ENCODE measurements around the gene NR1H2.

GRCh38 chr19:50384685-50385535 lies 8.7 kb downstream of the NR1H2 start:
- TF ChIP-seq CTCF (conservative IDR thresholded peaks at IDR 0.05 in 1 of 2, IDR thresholded peaks at IDR 0.05 in 1 of 2; ENCODE audit: extremely low read depth in 1 of 2, insufficient read depth in 1 of 2, low read depth in 1 of 2, low read length in 2 of 2) (no peak), EZH2 (IDR thresholded peaks at IDR 0.05; ENCODE audit: borderline replicate concordance, low read length) (no peak)
